Choroid plexus epithelial cell (primary cell): ENCODE data around the gene TIGD3.

ENCODE experiments used
- DNase-seq: peaks from one replicate; pipeline ENCODE4 v3.0.0-alpha.2; 2010; ENCODE audit warnings: low read depth
- H3K4me3 ChIP-seq: 2 replicates; pipeline ENCODE4 v1.5.1; 2011; ENCODE audit warnings: low read depth, mild to moderate bottlenecking, control low read depth, low read length, moderate library complexity
- CTCF ChIP-seq: conservative IDR thresholded peaks from 2 replicates; pipeline ENCODE4 v1.5.1; 2011; ENCODE audit warnings: low read depth, mild to moderate bottlenecking, control low read depth, inconsistent platforms, low read length, moderate library complexity

The TIGD3 gene

GRCh38 chr11:65310215-65310614 is 44.3 kb upstream of the TIGD3 start:
- no peak for TF ChIP-seq CTCF
- peak; percentile 43 for DNase-seq
- H3K4me3 ChIP-seq: no peak overlapping the region

- TF ChIP-seq CTCF: no peak
- DNase-seq: no peak
- no peak overlapping the region for H3K4me3 ChIP-seq
Observed at GRCh38 chr11:65310736-65311135, 43.8 kb upstream of the TIGD3 start.

- DNase-seq: no peak
- TF ChIP-seq CTCF: no peak
- H3K4me3 ChIP-seq: no peak overlapping the region
Observed at GRCh38 chr11:65311170-65311678, 43.3 kb upstream of the TIGD3 start.

GRCh38 chr11:65314501-65315203 is 39.9 kb upstream of the TIGD3 start, which contains the start of gene CDC42EP2:
CDC42EP2 (plus strand) TSS chr11:65314866; CDS start chr11:65320899, 6,033 bp downstream.
- DNase-seq: peak; percentile 85
- TF ChIP-seq CTCF: no peak
- H3K4me3 ChIP-seq: peak within 1 kb of the TSS; percentile 91

- TF ChIP-seq CTCF: peak; percentile 76
- peak overlapping the region; percentile 91 for H3K4me3 ChIP-seq
- peak; percentile 71 for DNase-seq
Observed at GRCh38 chr11:65315204-65315865, 39.2 kb upstream of the TIGD3 start.

- TF ChIP-seq CTCF: no peak
- peak overlapping the region; percentile 91 for H3K4me3 ChIP-seq
Observed at GRCh38 chr11:65315866-65316226, 38.7 kb upstream of the TIGD3 start.

More at GRCh38 chr11:65315866-65316226, 38.7 kb upstream of the TIGD3 start:
- no peak for DNase-seq
